ENCODE measurements around the gene CAMTA1. TPM values are rescaled to one million over a fixed set of nuclear protein-coding genes. Genes with fewer than 3 reads are reported as not detected.

The CAMTA1 gene
- polyA plus RNA-seq, 1 donor from 2014 or later, result 162 TPM

DNA sequence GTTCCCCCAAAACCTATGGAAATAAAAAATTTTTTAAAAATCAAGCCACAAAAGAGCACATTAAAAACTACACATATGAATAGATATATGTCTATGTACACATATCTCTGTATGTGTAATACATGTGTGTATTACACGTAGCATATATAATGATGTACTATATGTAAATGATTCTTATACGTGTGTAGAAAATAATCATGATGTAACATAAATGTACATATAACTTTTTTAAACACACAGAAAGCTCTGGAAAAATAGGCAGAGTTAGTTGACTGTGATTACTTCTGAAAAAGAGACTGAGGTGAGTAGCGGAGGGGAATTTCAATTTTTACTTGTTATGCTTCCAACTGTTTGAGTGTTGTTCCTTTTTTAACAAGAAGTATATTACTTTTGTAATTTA, 405.0 kb downstream of the CAMTA1 start:
- no peaks in the 10 kb centered on the region for H3K9me2 ChIP-seq (ENCODE audit: insufficient read depth, low read length)
- no peak overlapping the region for H3K4me2 ChIP-seq (ENCODE audit: low read length)
- no peaks in the 10 kb centered on the region for H3K36me3 ChIP-seq (ENCODE audit: insufficient read depth, low read length)
- H3F3A ChIP-seq (ENCODE audit: insufficient read depth, low read length, poor library complexity, severe bottlenecking), result no peaks in the 10 kb centered on the region
- H3K9me3 ChIP-seq (ENCODE audit: low read length), result no peaks in the 10 kb centered on the region
- H3K4me3 ChIP-seq (ENCODE audit: low read length), result no peak overlapping the region
- H3K27ac ChIP-seq (ENCODE audit: low read length), result no peak overlapping the region
- no peak overlapping the region for H3K9ac ChIP-seq (ENCODE audit: low read length)
- H4K20me1 ChIP-seq (ENCODE audit: insufficient read depth), result no peaks in the 10 kb centered on the region
- no peak overlapping the region for H2AFZ ChIP-seq (ENCODE audit: low read depth, low read length)
- H3K79me2 ChIP-seq (replicated peaks; ENCODE audit: insufficient read depth, low read length), result no peaks in the 10 kb centered on the region
- H3K27me3 ChIP-seq (ENCODE audit: insufficient read depth, low read depth, low read length), result no peaks in the 10 kb centered on the region
- TF ChIP-seq MXI1 (conservative IDR thresholded peaks at IDR 0.05; ENCODE audit: poor library complexity, severe bottlenecking), result no peak
- TF ChIP-seq SMC3 (conservative IDR thresholded peaks at IDR 0.05; ENCODE audit: poor library complexity), result no peak
- no peak for TF ChIP-seq CTCF (IDR thresholded peaks at IDR 0.05; ENCODE audit: poor library complexity, severe bottlenecking)
- TF ChIP-seq RAD21 (conservative IDR thresholded peaks at IDR 0.05), result no peak
- TF ChIP-seq REST (IDR thresholded peaks at IDR 0.05; ENCODE audit: borderline replicate concordance), result no peak
- TF ChIP-seq TAF1 (IDR thresholded peaks at IDR 0.05; ENCODE audit: low read depth), result no peak
- TF ChIP-seq EZH2 (IDR thresholded peaks at IDR 0.05; ENCODE audit: borderline replicate concordance, insufficient read depth, low read length, poor library complexity, severe bottlenecking), result no peak

DNA sequence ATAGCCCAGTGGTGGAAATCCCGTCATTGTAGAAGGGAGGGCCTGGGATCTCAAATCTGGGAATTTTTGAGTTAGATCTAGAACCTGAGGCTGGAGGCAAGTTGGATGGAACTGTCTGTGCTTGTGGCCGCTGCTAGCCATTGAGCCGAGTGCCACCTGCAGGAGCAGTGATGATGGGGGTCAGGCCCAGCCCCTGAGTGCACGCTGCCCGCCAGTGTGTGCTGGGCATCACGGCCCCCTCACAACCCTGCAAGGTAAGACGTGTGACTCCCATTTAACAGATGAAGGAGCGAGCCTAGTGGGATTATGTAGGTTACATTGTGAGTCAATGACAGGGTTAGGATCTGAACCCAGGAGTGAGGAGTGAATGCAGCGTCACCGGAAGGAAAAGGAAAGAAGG, 407.2 kb downstream of the CAMTA1 start:
- TF ChIP-seq TAF1 (IDR thresholded peaks at IDR 0.05; ENCODE audit: low read depth) (no peak), REST (IDR thresholded peaks at IDR 0.05; ENCODE audit: borderline replicate concordance) (no peak)
- Histone ChIP-seq H3K9me2 (ENCODE audit: insufficient read depth, low read length) (no peaks in the 10 kb centered on the region), H4K20me1 (ENCODE audit: insufficient read depth) (no peaks in the 10 kb centered on the region), H3K79me2 (replicated peaks; ENCODE audit: insufficient read depth, low read length) (no peaks in the 10 kb centered on the region), H3K9me3 (ENCODE audit: low read length) (no peaks in the 10 kb centered on the region), H3K4me3 (ENCODE audit: low read length) (no peak overlapping the region), H3K27me3 (ENCODE audit: insufficient read depth, low read depth, low read length) (no peaks in the 10 kb centered on the region), H3K27ac (ENCODE audit: low read length) (no peak overlapping the region), H3K36me3 (ENCODE audit: insufficient read depth, low read length) (no peaks in the 10 kb centered on the region), H3F3A (ENCODE audit: insufficient read depth, low read length, poor library complexity, severe bottlenecking) (no peaks in the 10 kb centered on the region), H3K9ac (ENCODE audit: low read length) (no peak overlapping the region), H3K4me2 (ENCODE audit: low read length) (no peak overlapping the region), H2AFZ (ENCODE audit: low read depth, low read length) (no peak overlapping the region)

All from neural cell (in vitro differentiated cells).